Mesenchymal stem cell (in vitro differentiated cells and primary cell): ENCODE measurements around the gene BMPR1A.
A peak's percentile ranks its signal among the peaks of the same experiment; 100 is the strongest.

ENCODE experiments used
- DNase-seq: peaks from one replicate; pipeline ENCODE4 v3.0.0-alpha.2; 2013
- H2AFZ ChIP-seq: one replicate; pipeline ENCODE4 v1.6.1; 2013; ENCODE audit warnings: low read depth, mild to moderate bottlenecking, control low read depth, inconsistent platforms, low read length, moderate library complexity
- H2AK5ac ChIP-seq: 2 replicates; pipeline ENCODE4 v1.6.1; 2013; ENCODE audit warnings: low read length, moderate library complexity, mild to moderate bottlenecking, inconsistent platforms; ENCODE audit not compliant: severe bottlenecking
- H2BK120ac ChIP-seq: one replicate; pipeline ENCODE4 v1.6.1; 2013; ENCODE audit warnings: low read depth, mild to moderate bottlenecking, inconsistent platforms, low read length, moderate library complexity
- H2BK12ac ChIP-seq, 2 experiments: one replicate each; pipeline ENCODE4 v1.6.1; 2013; ENCODE audit warnings: inconsistent platforms in 2 of 2, low read length in 2 of 2, mild to moderate bottlenecking in 2 of 2, moderate library complexity in 2 of 2, control low read depth in 1 of 2
- H2BK15ac ChIP-seq: one replicate; pipeline ENCODE4 v1.6.1; 2013; ENCODE audit warnings: mild to moderate bottlenecking, low read depth, inconsistent platforms; ENCODE audit not compliant: poor library complexity, severe bottlenecking
- H2BK5ac ChIP-seq: 2 replicates; pipeline ENCODE4 v1.6.1; 2013; ENCODE audit warnings: low read depth, mild to moderate bottlenecking, low read length, control low read depth, inconsistent platforms; ENCODE audit not compliant: poor library complexity, severe bottlenecking
- H3K14ac ChIP-seq, 2 experiments: one replicate each; pipeline ENCODE4 v1.6.1; 2013; ENCODE audit warnings: inconsistent platforms in 2 of 2, low read length in 2 of 2, control low read depth in 1 of 2, mild to moderate bottlenecking in 1 of 2, moderate library complexity in 1 of 2
- H3K18ac ChIP-seq, 2 experiments: one replicate each; pipeline ENCODE4 v1.6.1; 2013; ENCODE audit warnings: inconsistent platforms in 2 of 2, low read length in 2 of 2, control low read depth in 1 of 2, low read depth in 1 of 2, mild to moderate bottlenecking in 1 of 2
- H3K23ac ChIP-seq, 2 experiments: one replicate each; pipeline ENCODE4 v1.6.1; 2013; ENCODE audit warnings: inconsistent platforms in 2 of 2, low read length in 2 of 2, mild to moderate bottlenecking in 2 of 2, moderate library complexity in 2 of 2, control low read depth in 1 of 2
- H3K27ac ChIP-seq: 2 replicates; pipeline ENCODE4 v1.5.1; 2013; ENCODE audit warnings: mild to moderate bottlenecking, moderate library complexity, low read length, control low read depth, inconsistent platforms; ENCODE audit not compliant: poor library complexity, severe bottlenecking
- H3K27me3 ChIP-seq, 2 experiments: 2 replicates each; pipeline versions ENCODE4 v1.6.1 to v1.7.0; 2013; ENCODE audit warnings: low read length in 2 of 2, mild to moderate bottlenecking in 2 of 2, moderate library complexity in 2 of 2, control low read depth in 1 of 2, inconsistent platforms in 1 of 2; ENCODE audit not compliant: control insufficient read depth in 1 of 2, insufficient read depth in 1 of 2
- H3K36me3 ChIP-seq, 2 experiments: 2 replicates each; pipeline versions ENCODE4 v1.6.1 to v1.7.0; 2013; ENCODE audit warnings: low read length in 2 of 2, control low read depth in 1 of 2, inconsistent platforms in 1 of 2, low read depth in 1 of 2, mild to moderate bottlenecking in 1 of 2; ENCODE audit not compliant: insufficient read depth in 2 of 2, control insufficient read depth in 1 of 2
- H3K4ac ChIP-seq, 2 experiments: one replicate each; pipeline ENCODE4 v1.6.1; 2013; ENCODE audit warnings: inconsistent platforms in 2 of 2, low read length in 2 of 2, mild to moderate bottlenecking in 2 of 2, moderate library complexity in 2 of 2, control low read depth in 1 of 2, low read depth in 1 of 2
- H3K4me1 ChIP-seq: 2 replicates; pipeline ENCODE4 v1.6.1; 2013; ENCODE audit warnings: low read depth, low read length, control low read depth; ENCODE audit not compliant: control insufficient read depth, insufficient read depth
- H3K4me2 ChIP-seq: 2 replicates; pipeline ENCODE4 v1.6.1; 2013; ENCODE audit warnings: low read length, mild to moderate bottlenecking, inconsistent platforms; ENCODE audit not compliant: poor library complexity, severe bottlenecking
- H3K4me3 ChIP-seq, 2 experiments: 2 replicates each; pipeline versions ENCODE4 v1.5.1 to v1.7.0; 2013; ENCODE audit warnings: low read length in 2 of 2, mild to moderate bottlenecking in 2 of 2, control low read depth in 1 of 2, low read depth in 1 of 2; ENCODE audit not compliant: insufficient read depth in 1 of 2
- H3K79me1 ChIP-seq: replicated peaks from 2 replicates; pipeline ENCODE4 v1.6.1; 2013; ENCODE audit warnings: mild to moderate bottlenecking, control low read depth, low read length, inconsistent platforms; ENCODE audit not compliant: poor library complexity, severe bottlenecking
- H3K9ac ChIP-seq: 2 replicates; pipeline ENCODE4 v1.7.0; 2013; ENCODE audit warnings: mild to moderate bottlenecking, low read length, moderate library complexity
- H3K9me3 ChIP-seq: 2 replicates; pipeline ENCODE4 v1.7.0; 2013; ENCODE audit warnings: mild to moderate bottlenecking, low read length; ENCODE audit not compliant: control insufficient read depth
- H4K8ac ChIP-seq: one replicate; pipeline ENCODE4 v1.6.1; 2013; ENCODE audit warnings: inconsistent platforms, mild to moderate bottlenecking, low read length, moderate library complexity
- H4K91ac ChIP-seq: one replicate; pipeline ENCODE4 v1.6.1; 2013; ENCODE audit warnings: mild to moderate bottlenecking, low read length, inconsistent platforms
- WGBS: methylation state at CpG from one replicate; pipeline ENCODE4 v1.1.7; 2013; ENCODE audit warnings: mixed read lengths; 5-methylcytosine and 5-hydroxymethylcytosine counted together

BMPR1A gene

DNA sequence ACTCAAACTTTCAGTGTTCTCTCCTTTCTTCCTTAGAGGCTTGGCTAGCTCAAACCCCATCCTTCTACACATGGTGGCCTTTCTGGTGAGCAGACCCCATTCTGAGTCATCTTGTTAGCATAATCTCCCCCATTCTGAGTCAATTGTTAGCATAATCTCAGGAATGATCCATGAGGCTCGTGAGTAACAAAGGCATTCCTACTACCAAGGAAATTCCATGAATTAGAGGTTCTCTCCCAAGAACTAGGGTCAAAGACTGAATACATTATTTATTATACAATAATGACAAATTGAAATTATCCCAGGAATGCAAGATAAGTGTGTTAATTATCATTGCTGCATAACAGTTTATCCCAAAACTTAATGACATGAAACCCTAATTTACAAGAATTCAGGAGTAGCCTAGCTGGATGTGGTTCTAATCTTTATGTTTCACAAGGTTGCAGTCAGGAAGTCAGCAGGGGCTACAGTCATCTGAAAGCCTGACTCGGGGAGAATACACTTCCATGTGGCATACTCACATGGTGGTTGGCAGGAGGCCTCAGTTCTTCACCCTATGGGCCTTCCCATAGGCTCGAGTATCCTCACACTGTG is 100.8 kb downstream of the BMPR1A start:
- H2AFZ ChIP-seq: no peak overlapping the region
- H3K27ac ChIP-seq: no peak overlapping the region
- H3K4me1 ChIP-seq: peaks cover 1% of the 10 kb centered on the region
- H3K27me3 ChIP-seq: no peaks in the 10 kb centered on the region
- H3K4ac ChIP-seq: no peak overlapping the region
- no peak overlapping the region for H3K4me2 ChIP-seq
- no peaks in the 10 kb centered on the region for H3K9me3 ChIP-seq
- H2AK5ac ChIP-seq: no peak overlapping the region
- H2BK120ac ChIP-seq: no peak overlapping the region
- no peak overlapping the region for H2BK15ac ChIP-seq
- DNase-seq: peak; percentile 52
- H4K8ac ChIP-seq: no peak overlapping the region
- H3K23ac ChIP-seq: no peak overlapping the region
- H3K18ac ChIP-seq: peak overlapping the region in 1 of 2 experiments; percentile 24
- peaks cover 0 to 13% of the 10 kb centered on the region in 2 experiments for H3K36me3 ChIP-seq
- H2BK12ac ChIP-seq: no peak overlapping the region
- peaks cover 12% of the 10 kb centered on the region for H3K79me1 ChIP-seq
- H2BK5ac ChIP-seq: no peak overlapping the region
- WGBS: 34% methylated on average over 3 of the region's 3 CpGs
- no peak overlapping the region for H3K4me3 ChIP-seq
- no peak overlapping the region for H3K14ac ChIP-seq
- H4K91ac ChIP-seq: no peak overlapping the region
- H3K9ac ChIP-seq: peak overlapping the region; percentile 25

GRCh38 chr10:86858011-86858410 is 101.6 kb downstream of the BMPR1A start:
- WGBS: no CpG with 5 or more reads among the region's 1 CpG
- no peak overlapping the region for H3K14ac ChIP-seq

GRCh38 chr10:86861351-86861750 is 104.9 kb downstream of the BMPR1A start:
- H3K4me1 ChIP-seq: peaks cover 4% of the 10 kb centered on the region
- H2AK5ac ChIP-seq: no peak overlapping the region
- H3K14ac ChIP-seq: no peak overlapping the region
- H2AFZ ChIP-seq: no peak overlapping the region
- H2BK15ac ChIP-seq: no peak overlapping the region
- H3K4me3 ChIP-seq: no peak overlapping the region
- no peaks in the 10 kb centered on the region for H3K27me3 ChIP-seq
- no peak overlapping the region for H3K4me2 ChIP-seq
- no peak overlapping the region for H3K9ac ChIP-seq
- H2BK12ac ChIP-seq: no peak overlapping the region
- H2BK120ac ChIP-seq: no peak overlapping the region
- WGBS: no CpG with 5 or more reads among the region's 1 CpG
- H2BK5ac ChIP-seq: no peak overlapping the region
- no peak overlapping the region for H4K8ac ChIP-seq
- H3K9me3 ChIP-seq: no peaks in the 10 kb centered on the region
- H4K91ac ChIP-seq: no peak overlapping the region
- peaks cover 0 to 4% of the 10 kb centered on the region in 2 experiments for H3K36me3 ChIP-seq
- peaks cover 10% of the 10 kb centered on the region for H3K79me1 ChIP-seq
- DNase-seq: no peak
- H3K23ac ChIP-seq: no peak overlapping the region
- H3K18ac ChIP-seq: no peak overlapping the region
- H3K4ac ChIP-seq: no peak overlapping the region
- H3K27ac ChIP-seq: no peak overlapping the region

More at GRCh38 chr10:86858011-86858410, 101.6 kb downstream of the BMPR1A start:
- Histone ChIP-seq H2BK12ac (no peak overlapping the region), H3K18ac (no peak overlapping the region), H3K27me3 (no peaks in the 10 kb centered on the region), H3K4me2 (no peak overlapping the region), H3K4me1 (peaks cover 4% of the 10 kb centered on the region), H3K4ac (no peak overlapping the region), H2AFZ (no peak overlapping the region), H3K9ac (peak overlapping the region; percentile 25), H3K79me1 (peaks cover 15% of the 10 kb centered on the region), H4K8ac (no peak overlapping the region), H4K91ac (no peak overlapping the region), H2BK15ac (no peak overlapping the region), H2BK5ac (no peak overlapping the region), H3K9me3 (no peaks in the 10 kb centered on the region), H3K4me3 (no peak overlapping the region), H2BK120ac (no peak overlapping the region), H3K27ac (no peak overlapping the region), H3K36me3 (peaks cover 0 to 10% of the 10 kb centered on the region in 2 experiments), H3K23ac (no peak overlapping the region), H2AK5ac (no peak overlapping the region)
- DNase-seq: no peak

- Histone ChIP-seq H3K23ac (no peak overlapping the region), H3K79me1 (peaks cover 10% of the 10 kb centered on the region), H4K91ac (no peak overlapping the region), H3K27me3 (no peaks in the 10 kb centered on the region), H3K18ac (no peak overlapping the region), H2AK5ac (no peak overlapping the region), H3K27ac (no peak overlapping the region), H3K9me3 (no peaks in the 10 kb centered on the region), H3K4ac (no peak overlapping the region), H2BK5ac (no peak overlapping the region), H2BK120ac (no peak overlapping the region), H4K8ac (no peak overlapping the region), H3K14ac (no peak overlapping the region), H3K4me3 (no peak overlapping the region), H2AFZ (no peak overlapping the region), H2BK15ac (no peak overlapping the region), H3K9ac (no peak overlapping the region), H3K4me2 (no peak overlapping the region), H2BK12ac (no peak overlapping the region), H3K36me3 (peaks cover 0 to 4% of the 10 kb centered on the region in 2 experiments), H3K4me1 (peaks cover 4% of the 10 kb centered on the region)
- WGBS: 91% methylated on average over 3 of the region's 3 CpGs
- no peak for DNase-seq
These were observed 106.0 kb downstream of the BMPR1A start for GRCh38 chr10:86862373-86862772.
